Breast epithelium (tissue), 4 donors: Measurements from ENCODE around the gene SAMD14. TPM values are rescaled to one million over a fixed set of nuclear protein-coding genes. Genes with fewer than 3 reads are reported as not detected.

Experiments used
- DNase-seq, 2 donors: peaks; one replicate each; pipeline ENCODE4 v3.0.0-alpha.2; 2019; ENCODE audit warnings: low spot score in 2 of 2
- H3K27ac ChIP-seq, 2 donors: fragments of 200-600 bp; sonication (generic) in 1 of 2; one replicate each; pipeline ENCODE4 v1.5.1; 2016 to 2019; ENCODE audit warnings: mild to moderate bottlenecking in 1 of 2
- H3K27me3 ChIP-seq, 2 donors: fragments of 200-600 bp; sonication (generic) in 1 of 2; one replicate each; pipeline versions ENCODE4 v1.5.1 to v1.6.0; 2017 to 2019; ENCODE audit warnings: control low read depth in 1 of 2, mild to moderate bottlenecking in 1 of 2
- H3K36me3 ChIP-seq: fragments of 200-600 bp; one replicate; pipeline ENCODE4 v1.5.1; 2019
- H3K4me1 ChIP-seq, 2 donors: fragments of 200-600 bp; sonication (generic); one replicate each; pipeline ENCODE4 v1.5.1; 2016 to 2019; ENCODE audit warnings: control low read depth in 1 of 2
- H3K4me3 ChIP-seq, 3 donors: fragments of 200-600 bp; sonication (generic); 1 replicate in 2 of 3; 2 replicates in 1 of 3; pipeline ENCODE4 v1.5.1; 2016 to 2019; ENCODE audit warnings: mild to moderate bottlenecking in 3 of 3, moderate library complexity in 2 of 3
- H3K9me3 ChIP-seq, 2 donors: fragments of 200-600 bp; sonication (generic) in 1 of 2; one replicate each; pipeline ENCODE4 v1.5.1; 2016 to 2019; ENCODE audit warnings: control low read depth in 1 of 2
- CTCF ChIP-seq, 3 donors: fragments of 450-650 bp; IDR thresholded peaks; one replicate each; pipeline ENCODE4 v1.5.1; 2016 to 2017; ENCODE audit warnings: antibody characterized with exemption in 3 of 3, mild to moderate bottlenecking in 3 of 3, moderate library complexity in 3 of 3
- POLR2A ChIP-seq: fragments of 450-650 bp; IDR thresholded peaks from one replicate; pipeline ENCODE4 v1.6.1; 2016; ENCODE audit warnings: antibody characterized with exemption, mild to moderate bottlenecking, moderate library complexity
- POLR2AphosphoS5 ChIP-seq, 3 donors: sonication (generic); formaldehyde crosslinking; IDR thresholded peaks; one replicate each; pipeline ENCODE4 v1.6.1; 2017; ENCODE audit warnings: antibody characterized with exemption in 3 of 3
- intact Hi-C: fragments of 100-400 bp; cut with DNase I; formaldehyde crosslinking; loops from one replicate; pipeline ENCODE4 v1.15.1; 2023; ENCODE audit warnings: low total_unique reads
- total RNA-seq, 3 donors: library from RNA; depleted of rRNA; stranded (reverse); fragments of >200 nt; gene quantifications; one replicate each; pipeline ENCODE4 v1.1.0, GENCODE V29; 2016

SAMD14 gene
- total RNA-seq, 3 donors from 2014 or later, result 0.16 to 0.98 TPM; not detected in 1

DNA sequence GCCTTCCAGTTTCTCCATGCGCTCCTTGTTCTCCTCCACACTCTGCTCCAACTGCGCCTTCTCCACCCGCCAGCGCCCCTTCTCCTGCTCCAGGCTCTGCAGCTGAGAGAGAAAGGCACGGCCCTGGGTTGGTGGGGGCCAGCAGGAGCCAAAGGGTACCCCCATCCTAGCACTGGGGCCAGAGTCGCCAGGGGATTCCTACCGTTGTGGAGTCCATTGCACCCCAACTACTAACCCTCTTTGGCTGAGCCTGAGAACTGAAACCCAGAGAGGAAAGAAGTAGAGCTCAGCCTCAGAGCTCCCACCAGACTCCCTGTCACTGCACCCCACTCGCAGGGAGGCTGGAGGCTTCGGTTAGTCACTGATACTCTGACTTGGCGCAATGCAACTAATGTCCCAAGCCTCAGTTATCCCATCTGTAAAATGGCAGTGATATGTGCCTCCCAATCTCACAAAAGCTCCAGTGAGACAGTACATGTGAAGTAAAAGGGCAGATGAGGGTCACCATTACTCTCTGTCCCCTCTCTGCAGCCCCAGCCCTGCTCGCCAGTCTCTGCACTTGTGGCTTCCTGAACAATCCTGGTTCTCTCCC is 6.2 kb upstream of the SAMD14 start:
- H3K9me3 ChIP-seq, result no peaks in the 10 kb centered on the region

DNA sequence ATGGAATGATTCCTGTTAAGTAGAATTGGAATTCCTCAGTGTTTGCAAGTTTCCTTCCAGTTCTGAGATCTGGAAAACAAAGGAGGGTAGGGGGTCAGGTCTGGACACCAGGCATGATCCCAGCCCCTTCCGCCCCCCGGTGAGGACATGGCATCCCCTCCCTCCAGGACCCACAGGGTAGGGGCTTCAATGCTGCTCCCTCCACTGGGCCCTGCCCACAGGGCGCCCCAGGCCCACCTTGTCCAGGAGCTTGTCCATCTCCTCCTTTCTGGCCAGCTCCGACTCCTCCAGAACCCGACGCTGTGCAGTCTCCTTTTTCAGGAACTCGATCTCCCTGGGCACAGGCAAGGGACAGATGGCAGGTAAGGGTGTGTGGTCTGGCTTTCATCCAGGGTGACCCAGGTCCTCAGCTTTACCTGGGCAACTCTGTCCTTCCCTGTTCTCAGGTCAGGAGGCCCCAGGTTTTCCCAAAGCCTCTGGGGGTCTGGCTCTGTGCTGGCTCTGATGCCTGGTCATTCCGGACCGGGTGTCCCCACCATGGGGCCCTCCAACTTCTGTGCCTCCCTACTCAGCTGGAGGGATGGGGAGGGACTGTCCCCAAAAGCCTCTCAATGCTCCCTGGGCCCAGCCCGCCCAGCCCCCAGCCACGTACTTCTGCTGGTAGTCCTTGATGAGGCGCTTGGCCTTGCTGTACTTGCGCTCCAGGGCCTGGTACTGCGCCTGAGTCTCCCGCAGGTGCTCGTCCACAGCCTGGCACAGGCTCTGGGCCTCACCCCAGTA is 5.5 kb upstream of the SAMD14 start:
- H3K4me3 ChIP-seq, result no peak overlapping the region
- no peaks in the 10 kb centered on the region for H3K36me3 ChIP-seq
- TF ChIP-seq CTCF (IDR thresholded peaks at IDR 0.05) (no peak), POLR2AphosphoS5 (IDR thresholded peaks at IDR 0.05) (no peak), POLR2A (no peak)
- DNase-seq, result no peak
- no peaks in the 10 kb centered on the region for H3K9me3 ChIP-seq
- H3K27me3 ChIP-seq, result no peaks in the 10 kb centered on the region
- intact Hi-C loops, result no loop called here
- no peak overlapping the region for H3K27ac ChIP-seq
- H3K4me1 ChIP-seq, result no peaks in the 10 kb centered on the region

More for the DNA sequence above, 6.2 kb upstream of the SAMD14 start:
- H3K4me3 ChIP-seq, result no peak overlapping the region
- H3K27me3 ChIP-seq, result no peaks in the 10 kb centered on the region
- DNase-seq, result no peak
- TF ChIP-seq POLR2AphosphoS5 (IDR thresholded peaks at IDR 0.05), result no peak
- no peaks in the 10 kb centered on the region for H3K36me3 ChIP-seq
- intact Hi-C loops, result no loop called here
- H3K27ac ChIP-seq, result no peak overlapping the region
- H3K4me1 ChIP-seq, result no peaks in the 10 kb centered on the region

DNA sequence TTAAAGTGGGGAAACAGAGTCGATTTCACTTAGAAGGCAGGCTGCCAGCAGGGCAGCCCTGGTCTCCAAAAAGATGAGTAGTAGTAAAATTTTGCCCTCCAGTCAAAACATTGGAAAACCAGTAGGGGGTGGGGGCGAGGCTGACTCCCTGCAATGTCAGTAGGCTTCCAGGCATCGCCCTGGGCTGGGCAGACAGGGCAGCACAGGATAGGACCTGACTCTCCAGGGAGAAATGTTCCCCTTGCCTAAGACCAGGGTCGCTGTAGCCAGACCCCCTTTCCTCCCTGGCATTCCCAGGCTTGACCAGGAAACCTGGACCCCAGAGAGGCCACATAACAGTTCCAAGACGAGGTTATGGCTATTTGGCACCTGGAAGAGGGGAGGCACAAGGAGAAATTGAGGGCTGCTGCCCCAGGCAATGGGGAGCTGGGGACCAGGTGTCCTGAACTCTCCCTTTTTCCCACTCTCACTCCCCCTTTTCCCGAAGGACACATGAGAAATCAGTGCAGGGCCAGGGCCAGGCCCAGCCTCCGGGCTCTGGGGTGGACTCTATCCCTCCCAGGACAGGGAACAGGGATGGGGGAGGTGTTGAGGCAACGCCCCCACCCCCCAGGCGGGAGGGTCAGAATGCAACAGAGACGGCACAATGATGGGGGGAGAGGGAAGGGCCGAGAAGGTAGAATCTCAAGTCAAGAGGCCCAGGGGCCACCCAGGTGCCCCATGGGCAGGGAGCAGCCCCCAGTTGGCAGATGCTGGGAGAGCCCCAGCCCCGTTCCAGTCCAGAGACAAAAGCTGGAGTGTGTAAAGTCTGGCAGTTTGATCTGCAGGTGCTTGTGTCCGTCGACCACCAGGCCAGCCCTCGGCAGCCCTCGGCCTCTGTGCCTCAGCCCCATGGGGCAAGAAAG is 4.5 kb upstream of the SAMD14 start:
- peaks cover 0 to 9% of the 10 kb centered on the region in 2 donors for H3K4me1 ChIP-seq
- intact Hi-C loops, result no loop called here
- no peak for DNase-seq
- H3K27me3 ChIP-seq, result peaks cover 0 to 4% of the 10 kb centered on the region in 2 donors
- H3K27ac ChIP-seq, result no peak overlapping the region
- no peak for TF ChIP-seq POLR2AphosphoS5 (IDR thresholded peaks at IDR 0.05)
- no peak for TF ChIP-seq CTCF (IDR thresholded peaks at IDR 0.05)
- TF ChIP-seq POLR2A, result no peak
- no peak overlapping the region for H3K4me3 ChIP-seq
- no peaks in the 10 kb centered on the region for H3K36me3 ChIP-seq
- H3K9me3 ChIP-seq, result no peaks in the 10 kb centered on the region

DNA sequence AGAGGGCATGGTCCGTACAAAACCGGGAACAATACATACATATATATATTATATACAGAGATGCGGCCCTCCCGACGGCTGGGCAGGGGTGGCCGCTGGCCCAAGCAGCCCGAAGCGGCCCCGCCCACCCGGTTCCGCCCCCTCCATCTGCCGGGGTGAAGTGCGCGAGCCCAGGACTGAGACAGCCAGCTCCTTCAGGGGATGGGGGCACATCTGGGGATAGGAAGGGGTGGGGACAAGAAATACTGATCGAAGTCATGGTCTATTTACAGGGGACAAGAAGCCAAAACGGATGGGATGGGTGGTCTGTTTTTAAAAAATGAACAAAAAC is 3.8 kb upstream of the SAMD14 start:
- H3K27me3 ChIP-seq, result peaks cover 7 to 8% of the 10 kb centered on the region in 2 donors
- H3K4me3 ChIP-seq, result no peak overlapping the region
- TF ChIP-seq POLR2AphosphoS5 (IDR thresholded peaks at IDR 0.05), result no peak
- no peak for TF ChIP-seq CTCF (IDR thresholded peaks at IDR 0.05)
- intact Hi-C loops, result no loop called here
- H3K27ac ChIP-seq, result no peak overlapping the region
- H3K36me3 ChIP-seq, result no peaks in the 10 kb centered on the region
- no peak for DNase-seq
- peaks cover 0 to 10% of the 10 kb centered on the region in 2 donors for H3K4me1 ChIP-seq
- H3K9me3 ChIP-seq, result no peaks in the 10 kb centered on the region

GRCh38 chr17:50133028-50133768 is 3.2 kb upstream of the SAMD14 start:
- peaks cover 0 to 10% of the 10 kb centered on the region in 2 donors for H3K4me1 ChIP-seq

More at GRCh38 chr17:50133028-50133768, 3.2 kb upstream of the SAMD14 start:
- no peak for DNase-seq
- no peaks in the 10 kb centered on the region for H3K9me3 ChIP-seq
- intact Hi-C loops, result no loop called here
- H3K27me3 ChIP-seq, result peaks cover 8 to 9% of the 10 kb centered on the region in 2 donors
- no peaks in the 10 kb centered on the region for H3K36me3 ChIP-seq
- no peak overlapping the region for H3K4me3 ChIP-seq
- no peak overlapping the region for H3K27ac ChIP-seq
- TF ChIP-seq CTCF (IDR thresholded peaks at IDR 0.05) (no peak), POLR2AphosphoS5 (IDR thresholded peaks at IDR 0.05) (no peak), POLR2A (no peak)
